ENCODE measurements around the gene PPM1J. TPM values are rescaled to one million over a fixed set of nuclear protein-coding genes. Genes with fewer than 3 reads are reported as not detected.

Gene PPM1J
- 0.51 TPM for total RNA-seq (2021; ENCODE audit: unreplicated experiment)
- polyA plus RNA-seq (2012; ENCODE audit: insufficient read length): 0.91 TPM
- percentile 32 among the genes with signal in this experiment for Bru-seq, nascent RNA
- BruChase-seq, experiment 1, labeled RNA remaining after a 2-hour chase: percentile 27 among the genes with signal in this experiment
- BruChase-seq, experiment 2, labeled RNA remaining after a 6-hour chase: not detected
- long read RNA-seq, partial matches to known transcripts: 1 of 2 reads
- long read RNA-seq, other reads (novel, unspliced or antisense): 1 of 2 reads

GRCh38 chr1:112715264-112716053, at the start of gene PPM1J:
PPM1J (minus strand) TSS chr1:112715332; CDS start chr1:112715301, 31 bp downstream.
- BruUV-seq (replicated peaks): no TSS peak
- DNase-seq (ENCODE audit: low read depth, low spot score): no peak

More at GRCh38 chr1:112715264-112716053, at the start of gene PPM1J:
- ATAC-seq: peak; percentile 82
- Histone ChIP-seq H3K4me3 (ENCODE audit: low read depth in 2 of 2, low read length in 2 of 2) (peak within 1 kb of the TSS; percentile 53 to 64), H3K9me3 (ENCODE audit: control insufficient read depth, insufficient read depth, low read depth, low read length) (no peaks in the 10 kb centered on the region), H3K36me3 (ENCODE audit: control insufficient read depth, insufficient read depth, low read length) (no peaks in the 10 kb centered on the region), H3K27me3 (ENCODE audit: control insufficient read depth, insufficient read depth, low read length) (no peaks in the 10 kb centered on the region), H3K4me1 (ENCODE audit: control insufficient read depth, insufficient read depth, low read length) (no peaks in the 10 kb centered on the region; the same call in 1 of the 2 replicates), H3K27ac (ENCODE audit: low read length) (no peak within 1 kb of the TSS)
- intact Hi-C loops (cut with micrococcal nuclease; ENCODE audit: unreplicated experiment) (loop anchor here (1.0 to 5.0 kb wide), 2 partner anchors 89 to 327 kb away; no protein-coding TSS in a partner anchor), in situ Hi-C loops (cut with HindIII; ENCODE audit: low pct_unique_long_range_greater_than_20kb, low sequenced_read_pairs) (no loop called here)
- POLR2A ChIA-PET: no interaction called here
- CTCF ChIA-PET: interaction anchor here (0.5 to 3.2 kb wide), 5 partner anchors 89 to 604 kb away, joined by 3 to 39 read pairs (median 5); partner anchors contain the start of gene LRIG2
- TF ChIP-seq, protein P1, sequence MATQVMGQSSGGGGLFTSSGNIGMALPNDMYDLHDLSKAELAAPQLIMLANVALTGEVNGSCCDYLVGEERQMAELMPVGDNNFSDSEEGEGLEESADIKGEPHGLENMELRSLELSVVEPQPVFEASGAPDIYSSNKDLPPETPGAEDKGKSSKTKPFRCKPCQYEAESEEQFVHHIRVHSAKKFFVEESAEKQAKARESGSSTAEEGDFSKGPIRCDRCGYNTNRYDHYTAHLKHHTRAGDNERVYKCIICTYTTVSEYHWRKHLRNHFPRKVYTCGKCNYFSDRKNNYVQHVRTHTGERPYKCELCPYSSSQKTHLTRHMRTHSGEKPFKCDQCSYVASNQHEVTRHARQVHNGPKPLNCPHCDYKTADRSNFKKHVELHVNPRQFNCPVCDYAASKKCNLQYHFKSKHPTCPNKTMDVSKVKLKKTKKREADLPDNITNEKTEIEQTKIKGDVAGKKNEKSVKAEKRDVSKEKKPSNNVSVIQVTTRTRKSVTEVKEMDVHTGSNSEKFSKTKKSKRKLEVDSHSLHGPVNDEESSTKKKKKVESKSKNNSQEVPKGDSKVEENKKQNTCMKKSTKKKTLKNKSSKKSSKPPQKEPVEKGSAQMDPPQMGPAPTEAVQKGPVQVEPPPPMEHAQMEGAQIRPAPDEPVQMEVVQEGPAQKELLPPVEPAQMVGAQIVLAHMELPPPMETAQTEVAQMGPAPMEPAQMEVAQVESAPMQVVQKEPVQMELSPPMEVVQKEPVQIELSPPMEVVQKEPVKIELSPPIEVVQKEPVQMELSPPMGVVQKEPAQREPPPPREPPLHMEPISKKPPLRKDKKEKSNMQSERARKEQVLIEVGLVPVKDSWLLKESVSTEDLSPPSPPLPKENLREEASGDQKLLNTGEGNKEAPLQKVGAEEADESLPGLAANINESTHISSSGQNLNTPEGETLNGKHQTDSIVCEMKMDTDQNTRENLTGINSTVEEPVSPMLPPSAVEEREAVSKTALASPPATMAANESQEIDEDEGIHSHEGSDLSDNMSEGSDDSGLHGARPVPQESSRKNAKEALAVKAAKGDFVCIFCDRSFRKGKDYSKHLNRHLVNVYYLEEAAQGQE (IDR thresholded peaks at IDR 0.05; ENCODE audit: insufficient read depth in 1 of 2, low read depth in 2 of 2, low read length in 1 of 2): no peak
- no peak for TF ChIP-seq TCF7L2 (IDR thresholded peaks at IDR 0.05; ENCODE audit: low read depth, low read length)
- no peak for TF ChIP-seq POLR2AphosphoS5 (IDR thresholded peaks at IDR 0.05; ENCODE audit: low read depth, low read length)
- no peak for TF ChIP-seq CTCF (IDR thresholded peaks at IDR 0.05)
- no peak for TF ChIP-seq SIN3A (IDR thresholded peaks at IDR 0.05; ENCODE audit: borderline replicate concordance, insufficient read depth, low read depth, low read length)

All from Panc1 (cell line).